ENCODE measurements around the gene RNF39.

DNA sequence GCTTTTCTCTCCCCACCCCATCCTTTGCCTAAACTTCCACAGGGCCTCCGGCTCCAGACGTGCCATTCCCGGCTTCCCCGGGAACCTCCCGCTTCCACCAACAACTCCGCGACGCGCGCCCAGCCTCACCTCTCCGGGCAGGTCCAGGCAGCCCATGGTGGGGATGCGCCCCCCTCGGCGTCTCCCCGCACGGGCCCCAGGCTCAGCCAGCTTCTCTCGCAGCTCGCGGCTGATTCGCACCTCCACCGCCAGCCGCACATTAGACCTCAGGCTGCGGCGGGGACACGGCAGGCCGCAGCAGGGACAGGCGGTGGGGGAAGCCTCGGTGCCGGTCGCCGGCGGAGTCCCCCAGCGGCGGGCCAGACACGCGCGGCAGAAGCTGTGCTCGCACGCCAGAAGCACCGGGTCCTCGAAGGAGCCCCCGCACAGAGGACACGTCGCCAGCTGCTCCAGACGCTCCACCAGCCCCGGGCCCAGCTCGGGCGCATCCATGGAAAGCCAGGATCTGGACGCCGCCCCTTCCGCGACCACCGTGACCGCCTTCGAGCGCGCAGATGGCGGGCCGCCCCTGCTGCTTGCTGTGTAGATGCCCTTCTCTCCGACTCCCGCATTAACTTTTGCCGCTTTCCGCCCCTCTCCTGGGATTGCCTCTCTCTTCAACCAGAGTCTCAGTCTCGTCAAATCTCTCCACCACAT lies at the start of gene RNF39:
- TF ChIP-seq, protein P1, sequence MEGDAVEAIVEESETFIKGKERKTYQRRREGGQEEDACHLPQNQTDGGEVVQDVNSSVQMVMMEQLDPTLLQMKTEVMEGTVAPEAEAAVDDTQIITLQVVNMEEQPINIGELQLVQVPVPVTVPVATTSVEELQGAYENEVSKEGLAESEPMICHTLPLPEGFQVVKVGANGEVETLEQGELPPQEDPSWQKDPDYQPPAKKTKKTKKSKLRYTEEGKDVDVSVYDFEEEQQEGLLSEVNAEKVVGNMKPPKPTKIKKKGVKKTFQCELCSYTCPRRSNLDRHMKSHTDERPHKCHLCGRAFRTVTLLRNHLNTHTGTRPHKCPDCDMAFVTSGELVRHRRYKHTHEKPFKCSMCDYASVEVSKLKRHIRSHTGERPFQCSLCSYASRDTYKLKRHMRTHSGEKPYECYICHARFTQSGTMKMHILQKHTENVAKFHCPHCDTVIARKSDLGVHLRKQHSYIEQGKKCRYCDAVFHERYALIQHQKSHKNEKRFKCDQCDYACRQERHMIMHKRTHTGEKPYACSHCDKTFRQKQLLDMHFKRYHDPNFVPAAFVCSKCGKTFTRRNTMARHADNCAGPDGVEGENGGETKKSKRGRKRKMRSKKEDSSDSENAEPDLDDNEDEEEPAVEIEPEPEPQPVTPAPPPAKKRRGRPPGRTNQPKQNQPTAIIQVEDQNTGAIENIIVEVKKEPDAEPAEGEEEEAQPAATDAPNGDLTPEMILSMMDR (conservative IDR thresholded peaks at IDR 0.05; ENCODE audit: low read length): no peak
- no peak for TF ChIP-seq EZH2phosphoT487 (IDR thresholded peaks at IDR 0.05; ENCODE audit: borderline replicate concordance, low read depth, low read length)
